Measurements from ENCODE around the gene DQX1. TPM values are rescaled to one million over a fixed set of nuclear protein-coding genes. Genes with fewer than 3 reads are reported as not detected.

DQX1 gene
- total and polyA plus RNA-seq, 2 of the 8 experiments (the other 6 are each of a cell fraction or from before 2014, with no cell fraction given): 0.76 to 1.1 TPM

GRCh38 chr2:74507145-74507925 lies 18.7 kb downstream of the DQX1 start, which contains the start of gene PCGF1 (continued):
- TF ChIP-seq USF2 (IDR thresholded peaks at IDR 0.05; ENCODE audit: low read length): peak; percentile 72
- TF ChIP-seq RBBP5 (IDR thresholded peaks at IDR 0.05; ENCODE audit: borderline replicate concordance, low read depth, low read length): peak; percentile 100
- peak; percentile 85 for TF ChIP-seq MAX (IDR thresholded peaks at IDR 0.05)
- peak; percentile 92 for TF ChIP-seq PHF8 (conservative IDR thresholded peaks at IDR 0.05; ENCODE audit: low read depth, low read length)
- TF ChIP-seq MAFK (IDR thresholded peaks at IDR 0.05; ENCODE audit: low read depth, low read length): no peak
- peak; percentile 79 for TF ChIP-seq ASH2L (IDR thresholded peaks at IDR 0.05; ENCODE audit: low read length)
- peak; percentile 95 for TF ChIP-seq NRF1 (IDR thresholded peaks at IDR 0.05; ENCODE audit: low read depth, low read length)
- 0 out of 2 replicates have a peak, but pooled peaks have one; percentile 50 for TF ChIP-seq E2F6 (IDR thresholded peaks at IDR 0.05)
- peak; percentile 76; the same call in 1 of the 2 replicates for TF ChIP-seq GABPA (IDR thresholded peaks at IDR 0.05; ENCODE audit: borderline replicate concordance, insufficient read depth, low read length)
- peak; percentile 65; the same call in 1 of the 2 replicates for TF ChIP-seq SP1 (IDR thresholded peaks at IDR 0.05; ENCODE audit: low read depth, low read length)
- TF ChIP-seq SIN3A (conservative IDR thresholded peaks at IDR 0.05 in 1 of 2, IDR thresholded peaks at IDR 0.05 in 1 of 2; ENCODE audit: low read depth in 1 of 2, low read length in 2 of 2): peak in 1 of 2 experiments; percentile 71; a peak in 2 of 4 replicates
- peak; percentile 68 for TF ChIP-seq CREB1 (IDR thresholded peaks at IDR 0.05)
- peak; percentile 35 for TF ChIP-seq TBP (IDR thresholded peaks at IDR 0.05; ENCODE audit: low read depth, low read length)
- no peak for TF ChIP-seq CHD2 (IDR thresholded peaks at IDR 0.05; ENCODE audit: low read length)
- TF ChIP-seq BRCA1 (IDR thresholded peaks at IDR 0.05; ENCODE audit: low read depth, low read length): no peak
- TF ChIP-seq CHD1 (IDR thresholded peaks at IDR 0.05; ENCODE audit: low read depth, low read length): no peak
- peak in 1 of 2 experiments; percentile 84; a peak in 2 of 3 replicates for TF ChIP-seq POLR2A (IDR thresholded peaks at IDR 0.05; ENCODE audit: control extremely low read depth in 1 of 2, low read depth in 2 of 2, low read length in 2 of 2)
- TF ChIP-seq SP2 (IDR thresholded peaks at IDR 0.05; ENCODE audit: low read length): peak; percentile 39
- TF ChIP-seq POLR2AphosphoS5 (IDR thresholded peaks at IDR 0.05; ENCODE audit: low read depth, low read length): 0 out of 2 replicates have a peak, but pooled peaks have one; percentile 52
- TF ChIP-seq, protein P1, sequence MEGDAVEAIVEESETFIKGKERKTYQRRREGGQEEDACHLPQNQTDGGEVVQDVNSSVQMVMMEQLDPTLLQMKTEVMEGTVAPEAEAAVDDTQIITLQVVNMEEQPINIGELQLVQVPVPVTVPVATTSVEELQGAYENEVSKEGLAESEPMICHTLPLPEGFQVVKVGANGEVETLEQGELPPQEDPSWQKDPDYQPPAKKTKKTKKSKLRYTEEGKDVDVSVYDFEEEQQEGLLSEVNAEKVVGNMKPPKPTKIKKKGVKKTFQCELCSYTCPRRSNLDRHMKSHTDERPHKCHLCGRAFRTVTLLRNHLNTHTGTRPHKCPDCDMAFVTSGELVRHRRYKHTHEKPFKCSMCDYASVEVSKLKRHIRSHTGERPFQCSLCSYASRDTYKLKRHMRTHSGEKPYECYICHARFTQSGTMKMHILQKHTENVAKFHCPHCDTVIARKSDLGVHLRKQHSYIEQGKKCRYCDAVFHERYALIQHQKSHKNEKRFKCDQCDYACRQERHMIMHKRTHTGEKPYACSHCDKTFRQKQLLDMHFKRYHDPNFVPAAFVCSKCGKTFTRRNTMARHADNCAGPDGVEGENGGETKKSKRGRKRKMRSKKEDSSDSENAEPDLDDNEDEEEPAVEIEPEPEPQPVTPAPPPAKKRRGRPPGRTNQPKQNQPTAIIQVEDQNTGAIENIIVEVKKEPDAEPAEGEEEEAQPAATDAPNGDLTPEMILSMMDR (IDR thresholded peaks at IDR 0.05; ENCODE audit: control extremely low read depth in 1 of 3, insufficient read depth in 1 of 3, low read depth in 1 of 3, low read length in 3 of 3): peak in 2 of 3 experiments; percentile 48 to 63; a peak in 3 of 4 replicates
